Measurements from ENCODE around the gene TBC1D9.

Gene TBC1D9

DNA sequence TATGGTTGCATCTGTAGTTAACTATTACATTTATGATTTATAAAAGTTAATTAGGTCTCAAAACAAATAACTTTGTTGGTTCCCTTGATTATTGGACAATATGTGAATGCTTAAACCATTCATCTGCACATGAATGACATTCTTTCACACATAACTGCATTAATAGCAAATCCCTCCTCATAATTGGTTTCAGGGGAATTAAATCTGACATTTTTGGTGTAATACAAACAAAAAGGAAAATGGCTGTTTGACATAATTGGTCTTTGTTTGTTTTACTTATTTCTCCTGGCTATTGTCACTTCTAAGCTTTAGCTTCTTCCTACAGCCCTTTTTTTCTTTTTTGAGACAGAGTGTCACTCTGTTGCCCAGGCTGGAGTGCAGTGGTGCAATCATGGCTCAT lies 71.9 kb downstream of the TBC1D9 start:
- TF ChIP-seq, protein P1, sequence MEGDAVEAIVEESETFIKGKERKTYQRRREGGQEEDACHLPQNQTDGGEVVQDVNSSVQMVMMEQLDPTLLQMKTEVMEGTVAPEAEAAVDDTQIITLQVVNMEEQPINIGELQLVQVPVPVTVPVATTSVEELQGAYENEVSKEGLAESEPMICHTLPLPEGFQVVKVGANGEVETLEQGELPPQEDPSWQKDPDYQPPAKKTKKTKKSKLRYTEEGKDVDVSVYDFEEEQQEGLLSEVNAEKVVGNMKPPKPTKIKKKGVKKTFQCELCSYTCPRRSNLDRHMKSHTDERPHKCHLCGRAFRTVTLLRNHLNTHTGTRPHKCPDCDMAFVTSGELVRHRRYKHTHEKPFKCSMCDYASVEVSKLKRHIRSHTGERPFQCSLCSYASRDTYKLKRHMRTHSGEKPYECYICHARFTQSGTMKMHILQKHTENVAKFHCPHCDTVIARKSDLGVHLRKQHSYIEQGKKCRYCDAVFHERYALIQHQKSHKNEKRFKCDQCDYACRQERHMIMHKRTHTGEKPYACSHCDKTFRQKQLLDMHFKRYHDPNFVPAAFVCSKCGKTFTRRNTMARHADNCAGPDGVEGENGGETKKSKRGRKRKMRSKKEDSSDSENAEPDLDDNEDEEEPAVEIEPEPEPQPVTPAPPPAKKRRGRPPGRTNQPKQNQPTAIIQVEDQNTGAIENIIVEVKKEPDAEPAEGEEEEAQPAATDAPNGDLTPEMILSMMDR (conservative IDR thresholded peaks at IDR 0.05; ENCODE audit: low read depth): no peak
- POLR2A ChIA-PET (ENCODE audit: low non-redundant PET): no interaction called here
- DNase-seq (ENCODE audit: low spot score): no peak
- no peak overlapping the region for H3K27ac ChIP-seq
- CTCF ChIA-PET: no interaction called here

DNA sequence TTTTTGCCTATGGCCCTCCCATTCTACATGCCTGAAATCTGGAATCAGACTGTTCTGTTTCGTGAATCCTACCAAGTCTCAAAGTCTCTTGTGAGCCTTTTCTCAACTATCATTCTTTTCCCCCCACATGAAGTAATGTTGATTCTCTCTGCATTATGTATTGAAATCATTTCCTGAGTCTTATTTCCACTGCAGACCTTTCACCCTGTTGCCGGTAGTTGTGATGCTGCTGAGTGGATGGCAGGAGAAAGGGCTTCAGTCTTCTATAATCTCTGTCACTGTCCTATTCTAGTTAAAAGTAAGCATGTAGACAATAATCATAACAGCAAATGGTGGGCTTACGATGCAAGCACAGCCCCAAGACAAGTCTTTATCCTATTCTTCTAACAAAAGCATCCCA lies 75.0 kb downstream of the TBC1D9 start:
- ChIA-PET CTCF (no interaction called here), POLR2A (ENCODE audit: low non-redundant PET) (no interaction called here)
- DNase-seq (ENCODE audit: low spot score): no peak
- H3K27ac ChIP-seq: no peak overlapping the region
- TF ChIP-seq, protein P1 (conservative IDR thresholded peaks at IDR 0.05; ENCODE audit: low read depth): no peak

DNA sequence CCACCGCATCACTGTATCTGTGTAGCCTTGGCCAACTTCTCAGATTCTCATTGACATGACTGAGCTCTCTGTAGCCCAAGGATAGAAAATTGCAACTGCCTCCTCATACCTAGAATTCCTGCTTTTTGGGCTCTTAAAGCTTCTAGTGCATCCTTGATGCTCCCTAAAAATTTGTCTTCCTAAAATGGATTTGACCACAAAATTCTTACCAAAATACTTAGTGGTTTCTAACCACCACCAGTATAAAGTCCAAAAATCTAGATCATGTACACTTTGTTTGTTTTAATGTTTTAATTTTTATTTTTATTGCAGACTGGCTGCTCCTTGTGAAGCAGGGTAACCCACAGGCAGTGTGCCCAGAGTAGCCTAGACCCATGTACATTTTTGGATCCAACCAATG lies 75.5 kb downstream of the TBC1D9 start:
- DNase-seq (ENCODE audit: low spot score): no peak
- TF ChIP-seq, protein P1 (conservative IDR thresholded peaks at IDR 0.05; ENCODE audit: low read depth): no peak
- ChIA-PET CTCF (no interaction called here), POLR2A (ENCODE audit: low non-redundant PET) (no interaction called here)
- H3K27ac ChIP-seq: no peak overlapping the region

DNA sequence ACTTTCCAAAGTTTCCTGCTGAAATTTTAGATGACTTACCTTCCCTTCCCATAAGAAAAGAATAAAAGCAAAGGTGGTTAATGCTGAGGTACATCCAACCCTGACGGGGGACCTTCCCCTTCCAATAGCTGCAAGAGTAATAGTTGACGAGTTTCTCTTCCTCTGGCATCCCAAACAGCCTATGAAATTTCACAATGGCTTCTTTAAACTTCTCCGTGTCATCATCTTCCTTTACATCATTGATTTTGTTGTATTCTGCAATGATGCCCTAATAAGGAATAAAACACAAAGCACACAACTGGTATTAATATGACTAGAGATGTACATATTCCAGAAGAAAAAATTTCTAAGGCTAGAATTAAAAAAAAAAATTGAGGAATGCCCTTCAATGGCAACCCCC lies 76.6 kb downstream of the TBC1D9 start:
- ChIA-PET CTCF (no interaction called here), POLR2A (ENCODE audit: low non-redundant PET) (no interaction called here)
- no peak overlapping the region for H3K27ac ChIP-seq
- TF ChIP-seq, protein P1 (conservative IDR thresholded peaks at IDR 0.05; ENCODE audit: low read depth): no peak
- no peak for DNase-seq (ENCODE audit: low spot score)

DNA sequence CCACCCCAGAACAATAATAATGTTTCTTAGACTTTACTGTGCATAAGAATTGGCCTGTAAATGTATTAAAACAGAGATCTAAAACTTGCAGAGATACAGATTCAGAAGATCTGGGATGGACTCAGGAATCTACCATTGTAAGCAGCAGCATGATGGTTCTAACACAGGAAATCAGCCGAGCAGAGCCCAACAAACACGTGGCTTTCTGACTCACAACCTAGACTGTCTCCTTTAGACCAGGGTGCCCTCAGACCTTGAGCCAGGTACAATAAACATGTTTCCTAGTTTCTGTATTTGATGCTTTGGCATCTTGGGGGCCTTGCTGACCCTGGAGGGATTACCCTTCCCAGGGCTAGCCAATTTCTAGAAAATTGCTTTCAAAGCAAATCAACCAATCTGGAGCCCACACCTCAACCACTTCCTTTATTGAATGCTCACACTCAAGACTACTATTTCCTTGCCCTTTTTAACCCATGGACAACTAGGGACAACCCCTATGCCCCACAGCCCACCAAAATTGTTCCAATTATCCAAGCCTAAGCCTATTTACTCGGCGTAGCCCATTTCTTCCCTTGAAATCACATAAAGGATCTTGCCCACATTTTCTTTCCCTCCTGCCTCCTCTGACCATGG lies 80.5 kb downstream of the TBC1D9 start:
- CTCF ChIA-PET: no interaction called here
- H3K27ac ChIP-seq: no peak overlapping the region
- no peak for DNase-seq (ENCODE audit: low spot score)
- POLR2A ChIA-PET (ENCODE audit: low non-redundant PET): no interaction called here
- TF ChIP-seq, protein P1 (conservative IDR thresholded peaks at IDR 0.05; ENCODE audit: low read depth): no peak

DNA sequence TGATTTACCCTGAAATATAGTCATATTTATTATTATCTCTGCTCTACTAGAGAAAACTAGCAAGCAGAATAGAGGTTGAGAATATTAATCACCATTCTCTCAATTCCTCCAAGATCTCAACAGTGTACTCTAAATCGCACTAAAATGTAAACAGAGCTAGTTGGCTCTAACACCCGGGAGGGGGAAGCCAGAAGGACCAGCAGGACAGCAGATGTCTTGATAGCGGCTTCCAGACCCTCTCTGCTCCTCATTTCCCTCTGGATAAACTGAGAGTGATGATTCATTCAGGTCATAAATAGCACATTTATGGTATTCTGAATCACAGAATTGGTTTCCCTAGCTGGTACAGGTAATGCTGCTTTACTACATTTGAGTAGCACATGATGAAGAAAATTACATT lies 82.5 kb downstream of the TBC1D9 start:
- ChIA-PET POLR2A (ENCODE audit: low non-redundant PET) (no interaction called here), CTCF (interaction anchor here (0.6 kb wide), 1 partner anchor 19 kb away, joined by 4 read pairs; no protein-coding TSS in a partner anchor)
- no peak overlapping the region for H3K27ac ChIP-seq

More for the DNA sequence above, 82.5 kb downstream of the TBC1D9 start:
- TF ChIP-seq, protein P1 (conservative IDR thresholded peaks at IDR 0.05; ENCODE audit: low read depth): no peak
- no peak for DNase-seq (ENCODE audit: low spot score)
